ENCODE results near the gene REEP5.
"Not testable (repeated sequence)": the region's sequence is repeated elsewhere in the genome, so short reads cannot be mapped to it uniquely, and the experiment has no call there.

The REEP5 gene

GRCh38 chr5:112931473-112931872 is 9.4 kb upstream of the REEP5 start:
- no peak for FAIRE-seq

- FAIRE-seq, result no peak
Observed at GRCh38 chr5:112930082-112930344, 8.0 kb upstream of the REEP5 start.

- no peak for FAIRE-seq
Observed at GRCh38 chr5:112929336-112930081, 7.5 kb upstream of the REEP5 start.

GRCh38 chr5:112923988-112924387 is 2.0 kb upstream of the REEP5 start:
- FAIRE-seq, result no peak

GRCh38 chr5:112923148-112923917 is 1.3 kb upstream of the REEP5 start:
- FAIRE-seq, result no peak

GRCh38 chr5:112921026-112921832 is 798 bp downstream of the REEP5 start:
- no peak for FAIRE-seq

GRCh38 chr5:112919972-112920371 is 2.1 kb downstream of the REEP5 start:
- no peak for FAIRE-seq

- no peak for FAIRE-seq
Observed at GRCh38 chr5:112918679-112919078, 3.3 kb downstream of the REEP5 start.

- FAIRE-seq, result no peak
Observed at GRCh38 chr5:112918136-112918535, 3.9 kb downstream of the REEP5 start.

- FAIRE-seq, result no peak
Observed at GRCh38 chr5:112917453-112917995, 4.5 kb downstream of the REEP5 start.

- no peak for FAIRE-seq
Observed at GRCh38 chr5:112915831-112916230, 6.2 kb downstream of the REEP5 start.

- no peak for FAIRE-seq
Observed at GRCh38 chr5:112914584-112914983, 7.4 kb downstream of the REEP5 start.

GRCh38 chr5:112910529-112910928 is 11.5 kb downstream of the REEP5 start:
- no peak for FAIRE-seq

GRCh38 chr5:112908854-112909253 is 13.2 kb downstream of the REEP5 start:
- FAIRE-seq, result no peak

GRCh38 chr5:112907166-112907631 is 14.8 kb downstream of the REEP5 start:
- no peak for FAIRE-seq

- no peak for FAIRE-seq
Observed at GRCh38 chr5:112906637-112907036, 15.4 kb downstream of the REEP5 start.

- not testable (repeated sequence) for FAIRE-seq
Observed at GRCh38 chr5:112904996-112905395, 17.0 kb downstream of the REEP5 start.

GRCh38 chr5:112902561-112902960 is 19.5 kb downstream of the REEP5 start:
- no peak for FAIRE-seq

GRCh38 chr5:112895682-112896081 is 26.3 kb downstream of the REEP5 start:
- no peak for FAIRE-seq

GRCh38 chr5:112892776-112893175 is 29.3 kb downstream of the REEP5 start:
- no peak for FAIRE-seq

GRCh38 chr5:112892066-112892465 is 30.0 kb downstream of the REEP5 start:
- FAIRE-seq, result not testable (repeated sequence)

- no peak for FAIRE-seq
Observed at GRCh38 chr5:112886975-112887374, 35.1 kb downstream of the REEP5 start.

GRCh38 chr5:112885001-112885400 is 37.0 kb downstream of the REEP5 start:
- no peak for FAIRE-seq
